CD4-positive, alpha-beta T cell treated with Interleukin-21 for 1 hour (primary cell): ENCODE results near the gene TMPRSS7.

Source experiments
- DNase-seq: peaks from one replicate; pipeline ENCODE4 v3.0.0-alpha.2; 2020

Gene TMPRSS7, protein sequence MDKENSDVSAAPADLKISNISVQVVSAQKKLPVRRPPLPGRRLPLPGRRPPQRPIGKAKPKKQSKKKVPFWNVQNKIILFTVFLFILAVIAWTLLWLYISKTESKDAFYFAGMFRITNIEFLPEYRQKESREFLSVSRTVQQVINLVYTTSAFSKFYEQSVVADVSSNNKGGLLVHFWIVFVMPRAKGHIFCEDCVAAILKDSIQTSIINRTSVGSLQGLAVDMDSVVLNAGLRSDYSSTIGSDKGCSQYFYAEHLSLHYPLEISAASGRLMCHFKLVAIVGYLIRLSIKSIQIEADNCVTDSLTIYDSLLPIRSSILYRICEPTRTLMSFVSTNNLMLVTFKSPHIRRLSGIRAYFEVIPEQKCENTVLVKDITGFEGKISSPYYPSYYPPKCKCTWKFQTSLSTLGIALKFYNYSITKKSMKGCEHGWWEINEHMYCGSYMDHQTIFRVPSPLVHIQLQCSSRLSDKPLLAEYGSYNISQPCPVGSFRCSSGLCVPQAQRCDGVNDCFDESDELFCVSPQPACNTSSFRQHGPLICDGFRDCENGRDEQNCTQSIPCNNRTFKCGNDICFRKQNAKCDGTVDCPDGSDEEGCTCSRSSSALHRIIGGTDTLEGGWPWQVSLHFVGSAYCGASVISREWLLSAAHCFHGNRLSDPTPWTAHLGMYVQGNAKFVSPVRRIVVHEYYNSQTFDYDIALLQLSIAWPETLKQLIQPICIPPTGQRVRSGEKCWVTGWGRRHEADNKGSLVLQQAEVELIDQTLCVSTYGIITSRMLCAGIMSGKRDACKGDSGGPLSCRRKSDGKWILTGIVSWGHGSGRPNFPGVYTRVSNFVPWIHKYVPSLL

DNA sequence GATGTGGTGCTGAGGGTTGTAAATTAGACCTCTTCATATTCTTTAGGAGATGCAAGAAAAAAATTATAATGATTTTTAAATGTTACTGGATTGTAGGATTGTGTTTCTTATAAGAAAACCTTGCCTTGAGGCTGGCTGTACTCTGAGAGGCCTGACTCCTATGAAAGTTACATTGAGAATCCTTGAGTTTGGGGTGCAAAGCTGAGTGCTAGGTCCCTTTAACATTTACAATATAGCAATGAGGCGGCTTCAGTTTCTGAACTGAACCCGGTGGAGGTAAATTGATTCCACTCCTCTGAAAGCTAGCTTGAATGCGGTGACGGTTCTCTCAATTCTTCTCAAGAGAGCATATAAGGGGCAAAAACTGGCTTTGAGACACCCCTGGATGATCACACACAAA is at the start of gene TMPRSS7:
Gene TMPRSS7, plus strand, starts transcription at position 301 of the 400 bp plus-strand sequence. CDS start 110 bp downstream, outside the sequence.
- DNase-seq = no peak

- DNase-seq = no peak
Measured at GRCh38 chr3:111986800-111987199, 47.7 kb upstream of the TMPRSS7 start.

- DNase-seq = peak; percentile 49
Measured at GRCh38 chr3:111989061-111989678, 45.4 kb upstream of the TMPRSS7 start.

DNA sequence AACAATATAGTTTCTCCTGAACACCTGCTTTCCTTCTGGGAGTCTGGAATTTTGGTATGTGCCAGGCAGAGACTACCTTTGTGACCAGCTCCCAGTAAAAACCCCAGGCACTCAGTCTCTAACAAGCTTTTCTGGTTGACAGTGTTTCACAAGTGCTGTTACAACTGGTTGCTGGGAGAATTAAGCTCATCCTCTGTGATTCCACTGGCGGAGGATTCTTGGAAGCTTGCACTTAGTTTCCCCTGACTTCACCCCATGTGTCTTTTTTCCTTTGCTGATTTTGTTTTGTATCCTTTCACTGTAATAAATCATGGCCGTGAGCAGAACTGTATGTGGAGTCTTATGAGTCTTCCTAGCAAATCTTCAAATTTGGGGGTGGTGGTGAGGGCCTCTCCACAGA is 41.5 kb upstream of the TMPRSS7 start:
- no peak for DNase-seq

- no peak for DNase-seq
Measured at GRCh38 chr3:111998636-111999483, 35.7 kb upstream of the TMPRSS7 start, which contains the start of gene TAGLN3. Gene TAGLN3, plus strand, starts transcription at chr3:111998922. Its CDS starts 501 bp downstream, at chr3:111999423.

DNA sequence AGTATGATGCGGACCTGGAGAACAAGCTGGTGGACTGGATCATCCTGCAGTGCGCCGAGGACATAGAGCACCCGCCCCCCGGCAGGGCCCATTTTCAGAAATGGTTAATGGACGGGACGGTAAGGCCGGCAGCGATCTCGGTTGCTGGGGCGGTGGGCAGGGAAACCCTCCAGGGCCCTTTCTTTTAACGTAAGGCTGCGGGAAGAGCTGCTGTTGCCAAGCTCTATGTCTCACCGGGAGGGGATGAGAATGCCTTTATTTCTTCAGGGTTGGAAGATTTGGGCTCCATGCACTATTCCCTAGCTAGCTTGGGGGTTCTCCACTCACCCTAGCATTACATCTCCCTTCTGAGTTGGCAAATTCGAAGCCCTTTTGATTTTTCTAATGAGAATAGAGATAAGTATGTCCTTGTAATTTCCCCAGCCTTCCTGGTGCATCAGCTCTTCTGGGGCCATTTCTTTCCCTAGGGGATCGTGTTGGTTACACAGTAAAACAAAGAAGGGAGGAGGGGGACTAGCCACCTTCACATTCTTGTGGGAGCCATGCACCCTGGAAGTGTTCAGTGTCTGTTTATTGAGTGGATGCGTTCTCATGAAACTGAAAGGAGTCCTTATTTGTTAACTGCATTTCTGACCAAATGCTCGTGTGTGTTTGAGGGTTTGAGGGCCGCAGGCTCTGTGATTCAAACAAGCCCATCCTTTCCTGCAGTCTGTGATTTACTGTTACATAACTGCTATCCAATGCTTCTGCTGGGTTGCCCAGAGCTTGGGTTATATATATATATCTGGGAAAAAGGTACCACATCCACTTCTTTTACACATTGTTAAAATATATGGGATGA is 34.8 kb upstream of the TMPRSS7 start:
- DNase-seq = no peak

GRCh38 chr3:112000367-112000771 is 34.2 kb upstream of the TMPRSS7 start:
- DNase-seq = no peak

DNA sequence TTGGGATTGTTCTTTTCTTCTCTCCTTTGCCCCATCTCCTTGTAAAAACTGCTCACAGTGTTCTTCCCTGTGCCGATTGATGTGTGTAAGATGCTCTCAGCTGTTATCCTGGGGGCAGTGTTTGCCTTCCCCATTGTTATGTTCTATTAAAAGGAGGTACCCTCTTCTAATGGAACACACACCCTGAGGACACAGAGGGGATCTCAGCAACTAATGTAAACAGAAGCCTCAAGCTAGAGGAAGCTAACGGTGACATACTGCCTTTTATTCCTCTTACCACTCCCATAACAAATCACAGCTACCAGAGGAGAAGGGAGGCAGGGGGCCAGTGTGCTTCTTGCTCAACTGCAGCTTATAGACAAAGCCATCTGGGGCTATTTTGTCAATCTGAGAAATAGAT is 33.6 kb upstream of the TMPRSS7 start:
- no peak for DNase-seq

GRCh38 chr3:112001526-112001925 is 33.0 kb upstream of the TMPRSS7 start:
- DNase-seq = no peak

- no peak for DNase-seq
Measured at GRCh38 chr3:112002096-112002971, 32.2 kb upstream of the TMPRSS7 start.

DNA sequence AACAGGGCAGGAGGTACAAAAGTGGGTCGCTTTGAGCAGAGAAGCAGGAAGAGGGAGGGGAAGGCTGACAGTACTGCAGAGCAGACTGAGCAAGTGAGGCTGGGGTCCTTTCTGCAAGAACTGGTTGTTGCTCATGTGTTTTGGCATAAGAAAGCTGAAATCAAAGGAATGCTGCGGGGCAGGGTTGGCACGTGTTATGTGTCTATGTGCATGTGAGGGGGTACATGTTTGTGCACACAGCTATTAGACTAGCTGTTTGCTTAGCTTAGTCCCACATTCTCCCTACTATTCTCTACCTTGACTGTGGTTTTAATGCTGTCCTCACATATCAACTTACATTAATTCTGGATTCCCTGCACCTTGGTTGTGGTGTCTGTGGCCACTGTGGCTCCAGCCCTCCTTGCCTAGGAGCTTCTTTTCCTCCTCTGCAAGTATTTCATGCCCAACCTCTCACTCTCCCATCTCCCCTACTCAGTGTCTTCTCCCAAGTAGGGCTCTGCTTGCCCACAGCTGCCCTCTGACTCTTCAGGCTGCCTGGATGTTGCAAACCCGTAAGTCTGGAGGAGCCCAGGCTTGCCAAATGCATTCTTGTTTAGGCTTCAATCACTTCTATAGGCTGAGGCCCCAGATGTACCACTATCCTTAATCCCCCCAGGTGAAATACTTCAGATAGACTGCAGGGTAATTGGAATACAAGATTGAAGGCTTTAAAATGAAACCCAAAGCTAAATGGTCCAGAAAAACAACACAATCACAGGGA is 31.0 kb upstream of the TMPRSS7 start:
- DNase-seq = no peak

- DNase-seq = no peak
Measured at GRCh38 chr3:112004187-112004586, 30.3 kb upstream of the TMPRSS7 start.

- no peak for DNase-seq
Measured at GRCh38 chr3:112004669-112005068, 29.9 kb upstream of the TMPRSS7 start.

- no peak for DNase-seq
Measured at GRCh38 chr3:112005091-112005672, 29.4 kb upstream of the TMPRSS7 start.

DNA sequence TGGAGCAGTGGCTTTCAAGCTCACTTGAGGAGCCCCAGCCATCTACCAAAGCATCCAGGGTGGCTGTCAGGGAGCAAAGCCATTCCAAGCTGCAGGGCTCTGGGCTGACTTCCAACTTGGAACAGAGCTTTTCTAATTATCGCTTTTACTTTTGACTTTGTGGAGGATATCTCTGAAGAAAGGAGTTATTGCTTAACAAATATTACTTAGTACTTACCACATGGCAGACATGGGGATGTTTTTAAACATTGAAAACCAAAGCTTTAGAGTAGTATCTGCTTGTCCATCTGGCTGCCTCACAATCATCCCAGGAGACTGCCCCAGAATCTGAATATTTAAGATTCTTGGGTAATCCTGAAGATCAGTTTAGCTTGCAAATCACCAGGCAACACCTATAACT is 26.9 kb upstream of the TMPRSS7 start:
- no peak for DNase-seq

DNA sequence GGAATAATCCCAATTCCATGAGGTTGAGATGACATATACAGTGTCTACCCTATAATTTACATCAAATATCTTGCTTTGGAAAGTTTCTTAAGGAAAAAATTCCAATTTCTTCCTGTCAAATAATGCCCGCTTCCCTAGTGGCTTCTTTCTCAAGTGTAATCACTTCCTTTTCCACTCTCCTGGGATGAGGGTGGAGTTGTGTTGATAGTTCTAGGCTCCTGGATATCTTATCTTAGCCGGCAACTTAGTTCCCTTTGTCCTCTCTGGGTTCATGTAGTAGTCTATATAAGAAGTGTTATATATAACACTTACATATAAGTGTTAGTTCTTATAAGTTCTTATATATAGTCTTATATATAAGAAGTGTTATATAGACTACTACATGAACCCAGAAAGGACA is 24.9 kb upstream of the TMPRSS7 start:
- no peak for DNase-seq

GRCh38 chr3:112010636-112011035 is 23.9 kb upstream of the TMPRSS7 start:
- no peak for DNase-seq

- DNase-seq = no peak
Measured at GRCh38 chr3:112011376-112011940, 23.1 kb upstream of the TMPRSS7 start.
